NB4 (cell line): ENCODE data around the gene KCNA5.

Source experiments
- DNase-seq: peaks from one replicate; pipeline ENCODE4 v3.0.0; 2010; ENCODE audit warnings: low read depth
- H3K4me3 ChIP-seq: one replicate; pipeline ENCODE4 v1.5.1; 2011; ENCODE audit warnings: mild to moderate bottlenecking, low read depth, low read length, moderate library complexity
- MYC ChIP-seq: IDR thresholded peaks from 2 replicates; pipeline ENCODE4 v1.6.1; 2011; ENCODE audit warnings: low read depth, low read length
- POLR2A ChIP-seq: IDR thresholded peaks from 2 replicates; pipeline ENCODE4 v1.6.1; 2011; ENCODE audit warnings: mild to moderate bottlenecking; ENCODE audit not compliant: insufficient read length; ENCODE audit errors: extremely low read depth
- TF ChIP-seq, protein P1 (sequence below): IDR thresholded peaks from 2 replicates; pipeline ENCODE4 v1.6.1; 2011; ENCODE audit warnings: low read depth, low read length
- TF ChIP-seq, protein P2 (sequence below): IDR thresholded peaks from one replicate; pipeline ENCODE4 v1.5.1; 2012; ENCODE audit warnings: low read depth, low read length

KCNA5 gene

DNA sequence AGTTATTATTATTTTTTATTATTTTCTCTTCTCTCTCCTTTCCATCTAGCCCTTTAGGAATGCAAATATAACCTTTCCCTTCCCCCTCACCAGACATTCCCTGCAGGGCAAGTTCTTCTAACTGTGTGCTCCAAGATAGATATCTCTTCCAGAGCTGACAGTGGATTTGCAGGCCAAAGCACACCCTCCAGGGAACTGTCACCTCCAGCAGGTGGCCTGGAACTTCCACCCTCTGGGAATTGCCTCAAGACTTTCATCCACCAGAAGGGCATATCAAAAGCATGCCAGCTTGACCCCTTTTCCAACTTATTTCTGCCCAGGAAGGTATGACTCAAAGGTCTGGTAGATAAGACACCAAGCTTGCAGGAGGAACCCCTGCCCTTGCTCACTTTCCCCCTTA, 13.6 kb upstream of the KCNA5 start:
- no peak overlapping the region for H3K4me3 ChIP-seq
- TF ChIP-seq, protein P1, sequence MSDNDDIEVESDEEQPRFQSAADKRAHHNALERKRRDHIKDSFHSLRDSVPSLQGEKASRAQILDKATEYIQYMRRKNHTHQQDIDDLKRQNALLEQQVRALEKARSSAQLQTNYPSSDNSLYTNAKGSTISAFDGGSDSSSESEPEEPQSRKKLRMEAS: no peak
- TF ChIP-seq MYC: no peak
- TF ChIP-seq, protein P2, sequence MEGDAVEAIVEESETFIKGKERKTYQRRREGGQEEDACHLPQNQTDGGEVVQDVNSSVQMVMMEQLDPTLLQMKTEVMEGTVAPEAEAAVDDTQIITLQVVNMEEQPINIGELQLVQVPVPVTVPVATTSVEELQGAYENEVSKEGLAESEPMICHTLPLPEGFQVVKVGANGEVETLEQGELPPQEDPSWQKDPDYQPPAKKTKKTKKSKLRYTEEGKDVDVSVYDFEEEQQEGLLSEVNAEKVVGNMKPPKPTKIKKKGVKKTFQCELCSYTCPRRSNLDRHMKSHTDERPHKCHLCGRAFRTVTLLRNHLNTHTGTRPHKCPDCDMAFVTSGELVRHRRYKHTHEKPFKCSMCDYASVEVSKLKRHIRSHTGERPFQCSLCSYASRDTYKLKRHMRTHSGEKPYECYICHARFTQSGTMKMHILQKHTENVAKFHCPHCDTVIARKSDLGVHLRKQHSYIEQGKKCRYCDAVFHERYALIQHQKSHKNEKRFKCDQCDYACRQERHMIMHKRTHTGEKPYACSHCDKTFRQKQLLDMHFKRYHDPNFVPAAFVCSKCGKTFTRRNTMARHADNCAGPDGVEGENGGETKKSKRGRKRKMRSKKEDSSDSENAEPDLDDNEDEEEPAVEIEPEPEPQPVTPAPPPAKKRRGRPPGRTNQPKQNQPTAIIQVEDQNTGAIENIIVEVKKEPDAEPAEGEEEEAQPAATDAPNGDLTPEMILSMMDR: no peak
- no peak for TF ChIP-seq POLR2A
- no peak for DNase-seq

DNA sequence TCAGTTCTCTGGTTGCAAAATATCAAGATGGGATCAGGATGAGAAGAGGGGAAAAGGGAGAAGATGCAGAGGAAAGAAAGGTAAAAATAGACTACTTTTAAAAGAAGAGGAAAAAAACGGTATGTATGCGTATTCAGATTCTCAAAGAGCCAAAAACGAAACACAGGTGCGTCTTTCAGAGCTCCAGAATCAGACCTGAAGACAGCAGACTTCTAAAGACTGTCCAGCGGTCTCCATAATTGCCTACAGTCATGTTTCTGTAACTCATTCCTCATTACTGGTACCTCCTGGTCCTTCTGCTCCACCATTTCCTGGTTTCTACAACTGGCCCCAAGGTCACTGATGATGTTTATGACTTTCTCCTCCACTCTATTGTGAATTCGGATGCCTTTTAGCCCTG, 12.4 kb upstream of the KCNA5 start:
- no peak for DNase-seq
- no peak overlapping the region for H3K4me3 ChIP-seq
- TF ChIP-seq, protein P1: no peak
- TF ChIP-seq POLR2A: no peak
- no peak for TF ChIP-seq MYC

DNA sequence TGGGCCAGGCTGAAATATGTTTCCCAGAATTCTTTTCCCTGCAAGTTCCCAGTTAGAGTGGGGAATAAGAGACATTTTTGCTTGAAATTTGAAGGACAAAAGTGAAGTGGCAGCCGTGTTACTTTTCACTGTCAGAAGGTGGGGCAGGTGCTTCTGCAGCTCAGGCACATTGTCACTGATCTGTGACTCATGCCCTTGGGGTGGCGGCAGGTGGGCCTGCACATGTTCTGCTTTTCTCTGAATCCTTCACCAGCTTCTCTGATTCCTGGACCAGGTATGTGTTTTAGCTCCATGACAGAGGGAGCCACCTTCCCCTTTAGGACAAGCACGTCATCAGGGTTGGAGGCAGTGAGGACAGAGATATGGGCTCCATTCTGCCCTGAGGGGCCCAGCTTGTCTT, 11.7 kb upstream of the KCNA5 start:
- TF ChIP-seq MYC: no peak
- TF ChIP-seq, protein P2: no peak
- TF ChIP-seq, protein P1: no peak
- no peak for TF ChIP-seq POLR2A
- no peak overlapping the region for H3K4me3 ChIP-seq
- DNase-seq: no peak

DNA sequence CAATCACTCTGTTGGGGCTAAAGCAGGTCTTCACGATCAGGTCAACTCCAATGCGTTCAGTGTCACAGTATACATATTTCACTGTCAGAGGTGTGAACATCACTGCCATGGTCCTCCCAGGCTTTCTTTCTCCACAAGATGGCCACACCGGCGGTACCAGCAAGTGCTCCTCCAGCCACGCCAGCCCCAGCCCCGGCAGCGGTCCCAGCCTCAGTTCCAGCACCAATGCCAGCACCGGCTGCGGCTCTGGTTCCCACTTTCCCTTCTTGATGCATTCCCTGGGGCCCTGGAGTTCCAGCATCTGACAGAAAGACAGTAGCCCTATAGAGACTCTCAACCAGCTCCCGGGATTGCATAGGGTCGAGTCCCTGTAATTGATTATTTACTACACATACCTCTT, 10.9 kb upstream of the KCNA5 start:
- no peak overlapping the region for H3K4me3 ChIP-seq
- DNase-seq: no peak
- TF ChIP-seq MYC: no peak
- TF ChIP-seq, protein P2: no peak
- TF ChIP-seq, protein P1: no peak

DNA sequence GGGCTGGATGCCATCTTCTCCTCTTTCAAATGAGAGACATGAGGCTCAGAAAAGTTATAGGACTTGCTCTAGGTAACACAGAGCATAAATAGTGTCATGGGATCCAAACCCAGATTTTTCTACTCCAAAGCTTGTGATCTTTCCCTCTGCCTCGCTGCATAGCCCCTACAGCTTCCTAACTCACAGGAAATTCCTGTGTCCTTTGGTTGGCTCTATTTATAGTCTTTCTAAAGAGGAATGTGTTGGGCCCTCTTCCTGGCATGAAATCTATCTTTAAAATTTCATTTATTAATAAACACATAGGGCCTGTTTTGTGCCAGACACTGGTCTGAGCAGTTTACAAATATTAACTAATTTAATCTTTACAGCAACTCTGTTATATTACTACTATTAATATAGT, 9.8 kb upstream of the KCNA5 start:
- no peak overlapping the region for H3K4me3 ChIP-seq
- no peak for DNase-seq
- TF ChIP-seq, protein P2: no peak
- no peak for TF ChIP-seq POLR2A
- TF ChIP-seq MYC: no peak
- TF ChIP-seq, protein P1: no peak

DNA sequence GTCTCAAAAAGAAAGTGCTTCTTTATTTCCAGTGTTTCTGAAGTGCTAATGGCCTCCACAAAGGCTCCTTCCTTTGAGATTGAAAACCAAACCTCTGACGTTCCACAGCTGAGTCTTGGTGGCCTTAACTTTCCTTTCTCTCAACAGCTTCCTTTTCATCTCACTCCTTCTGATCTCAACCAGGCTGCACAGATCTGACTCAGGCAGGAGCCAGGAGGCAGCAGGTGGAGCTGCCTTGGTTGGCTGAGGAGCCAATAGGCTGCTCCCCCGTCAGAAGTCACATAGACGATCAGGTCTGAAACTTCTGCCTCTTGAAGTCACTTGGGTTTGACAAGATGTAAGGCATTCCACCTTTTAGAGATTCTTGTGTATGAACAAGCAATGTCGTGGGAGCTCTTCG, 9.1 kb upstream of the KCNA5 start:
- H3K4me3 ChIP-seq: no peak overlapping the region
- no peak for DNase-seq
- no peak for TF ChIP-seq MYC

DNA sequence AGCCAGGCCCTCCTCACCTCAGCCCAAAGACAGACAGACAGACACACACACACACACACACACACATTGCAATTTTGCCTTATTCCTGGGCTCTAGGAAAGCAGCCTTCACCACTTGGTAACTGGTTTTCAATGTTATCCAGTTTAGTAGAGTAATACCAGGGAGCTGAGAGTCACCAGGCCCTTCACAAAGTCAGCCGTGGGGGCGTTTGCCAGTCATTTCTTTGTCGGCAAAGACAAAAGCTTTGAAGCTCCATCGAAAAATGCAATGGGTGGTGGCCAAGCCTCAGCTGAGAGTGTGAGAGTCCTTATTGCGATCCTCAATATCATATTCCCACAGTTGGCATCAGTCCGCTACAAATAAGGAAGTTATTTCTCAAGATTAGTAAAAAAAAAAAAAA, 8.1 kb upstream of the KCNA5 start:
- TF ChIP-seq MYC: no peak
- no peak for TF ChIP-seq POLR2A
- TF ChIP-seq, protein P1: no peak
- TF ChIP-seq, protein P2: no peak
- DNase-seq: no peak
- H3K4me3 ChIP-seq: no peak overlapping the region
